GM21786 (cell line): ENCODE results near the gene SH3RF1.

Experiments used
- ATAC-seq: cut with Tn5 transposase; IDR thresholded peaks from one replicate; pipeline ENCODE4 v1.9.1; 2021; ENCODE audit not compliant: unreplicated experiment

The SH3RF1 gene

GRCh38 chr4:169167957-169168858 lies 102.5 kb downstream of the SH3RF1 start:
- peak; percentile 98 for ATAC-seq

GRCh38 chr4:169164669-169165415 lies 105.9 kb downstream of the SH3RF1 start:
- no peak for ATAC-seq

- no peak for ATAC-seq
These were observed 106.6 kb downstream of the SH3RF1 start for GRCh38 chr4:169163947-169164668.

- ATAC-seq = no peak
These were observed 107.3 kb downstream of the SH3RF1 start for GRCh38 chr4:169163495-169163894.

- no peak for ATAC-seq
These were observed 109.9 kb downstream of the SH3RF1 start for GRCh38 chr4:169160825-169161224.

GRCh38 chr4:169159624-169160171 lies 111.1 kb downstream of the SH3RF1 start:
- ATAC-seq = no peak

GRCh38 chr4:169158861-169159260 lies 111.9 kb downstream of the SH3RF1 start:
- ATAC-seq = no peak

GRCh38 chr4:169158046-169158445 lies 112.7 kb downstream of the SH3RF1 start:
- ATAC-seq = no peak

- ATAC-seq = no peak
These were observed 114.4 kb downstream of the SH3RF1 start for GRCh38 chr4:169156392-169156791.

GRCh38 chr4:169154121-169154520 lies 116.6 kb downstream of the SH3RF1 start:
- no peak for ATAC-seq

- no peak for ATAC-seq
These were observed 117.2 kb downstream of the SH3RF1 start for GRCh38 chr4:169153481-169154087.

GRCh38 chr4:169152899-169153298 lies 117.9 kb downstream of the SH3RF1 start:
- ATAC-seq = no peak

GRCh38 chr4:169152098-169152497 lies 118.7 kb downstream of the SH3RF1 start:
- no peak for ATAC-seq

- no peak for ATAC-seq
These were observed 119.1 kb downstream of the SH3RF1 start for GRCh38 chr4:169151671-169152070.

- no peak for ATAC-seq
These were observed 120.0 kb downstream of the SH3RF1 start for GRCh38 chr4:169150806-169151205.

- ATAC-seq = no peak
These were observed 121.9 kb downstream of the SH3RF1 start for GRCh38 chr4:169148885-169149284.

- ATAC-seq = no peak
These were observed 123.6 kb downstream of the SH3RF1 start for GRCh38 chr4:169147191-169147590.

- ATAC-seq = no peak
These were observed 126.6 kb downstream of the SH3RF1 start for GRCh38 chr4:169144061-169144600.

- ATAC-seq = no peak
These were observed 127.4 kb downstream of the SH3RF1 start for GRCh38 chr4:169143335-169143734.

GRCh38 chr4:169142906-169143305 lies 127.8 kb downstream of the SH3RF1 start:
- no peak for ATAC-seq
